Mesendoderm (in vitro differentiated cells): ENCODE results near the gene UBAC1.

Experiments used
- DNase-seq: peaks from one replicate; pipeline ENCODE4 v3.0.0; 2013
- H2AK5ac ChIP-seq: 2 replicates; pipeline ENCODE4 v1.6.1; 2013; ENCODE audit warnings: low read length, inconsistent platforms
- H2BK120ac ChIP-seq: 2 replicates; pipeline ENCODE4 v1.6.1; 2013; ENCODE audit warnings: low read depth, mild to moderate bottlenecking, low read length, moderate library complexity, mixed read lengths
- H2BK15ac ChIP-seq: replicated peaks from 2 replicates; pipeline ENCODE4 v1.6.1; 2013; ENCODE audit warnings: low read depth, mild to moderate bottlenecking, moderate library complexity
- H2BK5ac ChIP-seq: 2 replicates; pipeline ENCODE4 v1.6.1; 2013; ENCODE audit warnings: low read length, inconsistent platforms
- H3K18ac ChIP-seq: 2 replicates; pipeline ENCODE4 v1.6.1; 2013; ENCODE audit warnings: mild to moderate bottlenecking, low read length, mixed read lengths
- H3K23ac ChIP-seq: one replicate; pipeline ENCODE4 v1.6.1; 2013; ENCODE audit warnings: low read length
- H3K27ac ChIP-seq: 2 replicates; pipeline ENCODE4 v1.5.1; 2013; ENCODE audit warnings: low read depth, mild to moderate bottlenecking, inconsistent platforms, low read length, moderate library complexity
- H3K27me3 ChIP-seq: 2 replicates; pipeline ENCODE4 v1.6.1; 2013; ENCODE audit warnings: low read length, control low read depth, mild to moderate bottlenecking, inconsistent platforms; ENCODE audit not compliant: insufficient read depth, poor library complexity
- H3K36me3 ChIP-seq: 2 replicates; pipeline ENCODE4 v1.6.1; 2013; ENCODE audit warnings: low read length, inconsistent platforms; ENCODE audit not compliant: control insufficient read depth, insufficient read depth
- H3K4ac ChIP-seq: one replicate; pipeline ENCODE4 v1.6.1; 2013; ENCODE audit warnings: low read depth, mild to moderate bottlenecking, low read length, moderate library complexity
- H3K4me1 ChIP-seq: 2 replicates; pipeline ENCODE4 v1.6.1; 2013; ENCODE audit warnings: low read depth, low read length, inconsistent platforms; ENCODE audit not compliant: control insufficient read depth
- H3K4me2 ChIP-seq: 2 replicates; pipeline ENCODE4 v1.6.1; 2013; ENCODE audit warnings: low read length
- H3K4me3 ChIP-seq: 2 replicates; pipeline ENCODE4 v1.5.1; 2013; ENCODE audit warnings: mild to moderate bottlenecking, low read length
- H3K56ac ChIP-seq: one replicate; pipeline ENCODE4 v1.6.1; 2013; ENCODE audit warnings: low read length
- H3K79me1 ChIP-seq: 2 replicates; pipeline ENCODE4 v1.6.1; 2013; ENCODE audit warnings: low read length, inconsistent platforms
- H3K79me2 ChIP-seq: 2 replicates; pipeline ENCODE4 v1.6.1; 2013; ENCODE audit warnings: mild to moderate bottlenecking, low read length; ENCODE audit not compliant: control insufficient read depth, insufficient read depth
- H3K9ac ChIP-seq: 2 replicates; pipeline ENCODE4 v1.6.1; 2013; ENCODE audit warnings: low read length, inconsistent platforms
- H4K5ac ChIP-seq: one replicate; pipeline ENCODE4 v1.6.1; 2013; ENCODE audit warnings: low read length
- H4K8ac ChIP-seq: one replicate; pipeline ENCODE4 v1.6.1; 2013; ENCODE audit warnings: low read depth, mild to moderate bottlenecking, control low read depth, low read length, moderate library complexity
- WGBS: extraction: QIAGEN DNeasy Blood & Tissue Kit; methylation state at CpG from one replicate; pipeline ENCODE4 v1.1.7; 2013; ENCODE audit warnings: low lambda C conversion rate, missing lambda C conversion rate; ENCODE audit not compliant: insufficient coverage; ENCODE audit errors: extremely low coverage; 5-methylcytosine and 5-hydroxymethylcytosine counted together

The UBAC1 gene

DNA sequence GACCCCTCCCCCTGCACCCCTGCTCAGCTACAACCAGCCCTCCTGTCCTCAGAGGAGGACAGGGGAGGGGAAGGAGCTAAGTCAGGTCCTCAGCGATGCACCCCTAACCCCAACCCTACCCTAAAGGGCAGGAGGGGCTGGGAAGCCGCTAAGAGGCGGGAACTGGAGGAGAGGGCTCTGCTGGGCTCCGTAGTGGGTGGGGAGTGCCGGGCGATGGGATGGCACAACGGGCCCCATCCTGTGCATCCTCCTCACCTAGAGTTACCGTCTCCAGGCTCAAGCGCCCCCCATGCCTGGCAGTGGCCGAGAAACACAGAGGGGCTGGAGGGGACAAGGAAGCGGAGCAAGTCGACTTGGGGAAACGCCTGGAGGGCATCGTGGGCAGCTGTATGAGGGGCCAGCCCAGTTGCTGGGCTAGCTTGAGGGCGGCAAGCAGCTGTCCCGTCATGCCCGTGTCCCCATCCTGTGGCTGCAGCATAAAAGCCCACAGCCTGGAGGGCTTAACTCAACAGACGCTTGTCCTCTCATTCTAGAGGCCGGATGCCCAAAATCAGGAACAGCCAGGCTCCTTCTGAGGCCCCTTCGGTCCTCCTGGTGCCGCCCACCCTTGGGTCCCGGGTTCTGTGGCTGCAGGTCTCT lies 23.0 kb upstream of the UBAC1 start:
- Histone ChIP-seq H3K4me3 (no peak overlapping the region), H4K8ac (no peak overlapping the region), H3K27ac (no peak overlapping the region), H3K4ac (no peak overlapping the region), H3K27me3 (no peaks in the 10 kb centered on the region), H2BK15ac (no peak overlapping the region), H3K79me2 (no peaks in the 10 kb centered on the region), H2BK5ac (no peak overlapping the region), H2BK120ac (no peak overlapping the region), H3K4me1 (no peaks in the 10 kb centered on the region), H3K56ac (no peak overlapping the region), H3K4me2 (no peak overlapping the region), H3K23ac (no peak overlapping the region), H3K9ac (no peak overlapping the region), H3K36me3 (no peaks in the 10 kb centered on the region), H3K79me1 (no peaks in the 10 kb centered on the region), H3K18ac (no peak overlapping the region), H2AK5ac (no peak overlapping the region), H4K5ac (no peak overlapping the region)
- no peak for DNase-seq
- WGBS = no CpG with 5 or more reads among the region's 22 CpGs

DNA sequence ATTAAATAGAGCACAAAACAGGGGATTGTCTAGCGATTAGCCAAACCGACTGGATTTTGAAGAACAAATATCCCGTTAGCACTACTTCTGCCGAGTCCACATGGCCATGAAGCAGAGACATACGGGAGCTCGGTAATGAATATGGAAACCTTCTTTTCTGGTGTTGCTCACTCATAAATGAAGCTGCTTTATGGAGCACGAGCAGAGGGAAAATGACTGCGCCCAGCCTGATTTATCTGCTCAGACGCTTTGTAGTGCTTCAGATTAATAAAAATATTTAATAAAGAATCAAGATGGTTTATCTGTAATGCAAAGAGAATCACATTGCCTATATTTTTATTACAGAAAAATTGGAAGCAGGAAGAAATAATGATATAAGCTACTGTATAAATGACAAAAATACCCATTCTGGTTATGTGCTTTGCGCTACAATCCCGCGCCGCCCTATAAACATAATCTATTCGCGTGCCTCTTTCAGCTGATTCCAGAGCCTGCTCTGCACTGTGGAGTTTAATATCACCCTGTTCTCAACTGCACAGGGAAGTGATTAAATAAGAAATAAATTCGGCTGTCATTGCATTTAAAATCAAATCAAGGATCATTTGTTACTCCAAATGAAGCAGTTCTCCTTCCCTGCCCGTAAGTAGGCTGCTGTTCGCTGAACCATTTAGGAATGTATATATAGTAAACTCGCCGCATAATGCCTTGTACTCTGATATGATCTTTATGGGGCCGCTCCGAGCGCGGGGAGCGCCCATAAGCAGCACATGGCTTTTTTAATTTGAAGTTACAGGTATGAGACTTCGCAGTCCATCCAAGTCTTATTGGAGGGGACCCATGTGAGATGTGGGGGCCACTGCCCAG lies 22.3 kb upstream of the UBAC1 start:
- H3K79me2 ChIP-seq = no peaks in the 10 kb centered on the region
- no peak overlapping the region for H2AK5ac ChIP-seq
- H3K79me1 ChIP-seq = no peaks in the 10 kb centered on the region
- no peak overlapping the region for H2BK120ac ChIP-seq
- no peak overlapping the region for H4K8ac ChIP-seq
- H4K5ac ChIP-seq = no peak overlapping the region
- H3K36me3 ChIP-seq = no peaks in the 10 kb centered on the region
- H2BK15ac ChIP-seq = no peak overlapping the region
- H3K9ac ChIP-seq = no peak overlapping the region
- no peak overlapping the region for H3K23ac ChIP-seq
- H3K4me2 ChIP-seq = no peak overlapping the region
- no peak overlapping the region for H3K18ac ChIP-seq
- H3K27ac ChIP-seq = no peak overlapping the region
- DNase-seq = no peak
- H3K56ac ChIP-seq = no peak overlapping the region
- H3K27me3 ChIP-seq = no peaks in the 10 kb centered on the region
- no peak overlapping the region for H2BK5ac ChIP-seq
- H3K4me3 ChIP-seq = no peak overlapping the region
- H3K4ac ChIP-seq = no peak overlapping the region
- no CpG with 5 or more reads among the region's 26 CpGs for WGBS
- no peaks in the 10 kb centered on the region for H3K4me1 ChIP-seq

DNA sequence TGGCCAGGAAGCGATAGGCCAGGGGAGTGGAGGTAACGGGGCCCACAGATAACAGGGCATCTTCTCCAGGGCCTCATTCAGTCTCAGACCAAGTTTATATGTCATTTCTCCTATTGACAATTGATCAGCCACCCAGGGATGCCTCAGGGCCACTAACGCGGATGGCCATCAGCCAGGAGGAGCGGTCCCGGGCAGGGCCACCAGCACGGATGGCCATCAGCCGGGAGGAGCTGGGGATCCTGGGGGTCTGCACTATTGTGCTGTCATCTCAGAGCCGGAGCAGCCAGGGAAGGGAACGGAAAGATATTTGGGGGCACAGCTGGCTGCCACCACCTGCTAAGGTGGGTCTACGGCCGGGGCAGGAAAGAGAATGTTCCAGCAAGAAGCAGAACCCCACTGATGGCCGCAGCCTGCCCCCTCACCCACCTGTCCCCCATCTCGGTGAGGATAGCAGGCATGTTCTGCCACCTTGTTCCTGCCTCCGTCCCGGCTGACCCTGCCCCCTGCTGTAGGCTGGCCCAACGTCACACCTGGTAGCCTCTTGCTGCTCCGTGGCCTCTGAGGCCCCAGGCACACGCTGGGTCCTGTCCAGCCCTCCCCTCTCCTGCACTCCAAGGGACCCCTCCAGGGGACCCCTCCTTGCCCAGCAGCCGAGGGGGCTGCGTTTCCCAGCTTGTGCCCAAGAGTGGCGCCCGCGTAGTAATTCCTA lies 21.5 kb upstream of the UBAC1 start:
- Histone ChIP-seq H3K79me2 (no peaks in the 10 kb centered on the region), H4K5ac (no peak overlapping the region), H3K4me2 (no peak overlapping the region), H2BK15ac (no peak overlapping the region), H4K8ac (no peak overlapping the region), H3K79me1 (no peaks in the 10 kb centered on the region), H3K56ac (no peak overlapping the region), H2AK5ac (no peak overlapping the region), H3K18ac (no peak overlapping the region), H3K4ac (no peak overlapping the region), H2BK5ac (no peak overlapping the region), H3K4me1 (no peaks in the 10 kb centered on the region), H2BK120ac (no peak overlapping the region), H3K36me3 (no peaks in the 10 kb centered on the region), H3K9ac (no peak overlapping the region), H3K27me3 (no peaks in the 10 kb centered on the region), H3K23ac (no peak overlapping the region), H3K4me3 (no peak overlapping the region), H3K27ac (no peak overlapping the region)
- DNase-seq = no peak
- WGBS = no CpG with 5 or more reads among the region's 24 CpGs

DNA sequence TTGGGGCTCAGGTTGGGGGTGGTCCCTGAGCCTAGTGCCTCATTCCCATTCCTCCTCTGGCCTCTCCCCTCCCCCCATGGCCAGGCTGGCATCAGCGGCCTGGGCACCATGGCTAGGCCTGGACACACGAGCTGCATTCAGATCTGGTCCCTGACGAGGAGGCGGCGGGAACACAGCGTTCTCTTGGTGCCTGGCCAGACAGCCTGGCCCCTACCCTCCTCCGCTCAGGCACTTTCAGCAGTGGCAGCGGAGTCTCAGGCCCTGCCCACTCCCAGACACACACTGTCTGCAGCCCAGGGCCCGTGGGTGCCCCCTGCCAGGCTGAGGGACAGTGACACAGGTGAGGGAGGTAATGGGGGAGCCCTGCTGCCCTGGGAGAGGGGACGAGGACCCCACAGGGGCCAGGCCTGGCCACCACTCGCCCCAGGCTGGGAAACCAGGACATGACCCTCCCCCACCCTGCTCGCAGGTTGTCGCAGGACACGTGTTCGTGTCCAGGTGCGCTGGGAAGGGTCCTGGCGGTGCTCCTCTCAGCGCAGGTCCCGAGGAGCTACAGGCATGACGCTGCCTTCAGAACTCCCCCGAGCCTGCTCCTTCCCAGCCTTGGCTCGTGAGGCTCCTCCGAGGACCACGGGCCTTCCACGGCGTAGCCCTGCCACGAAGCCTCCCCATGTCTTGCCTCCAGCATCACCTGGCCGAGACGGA lies 19.9 kb upstream of the UBAC1 start:
- WGBS = no CpG with 5 or more reads among the region's 29 CpGs
- no peaks in the 10 kb centered on the region for H3K79me1 ChIP-seq

DNA sequence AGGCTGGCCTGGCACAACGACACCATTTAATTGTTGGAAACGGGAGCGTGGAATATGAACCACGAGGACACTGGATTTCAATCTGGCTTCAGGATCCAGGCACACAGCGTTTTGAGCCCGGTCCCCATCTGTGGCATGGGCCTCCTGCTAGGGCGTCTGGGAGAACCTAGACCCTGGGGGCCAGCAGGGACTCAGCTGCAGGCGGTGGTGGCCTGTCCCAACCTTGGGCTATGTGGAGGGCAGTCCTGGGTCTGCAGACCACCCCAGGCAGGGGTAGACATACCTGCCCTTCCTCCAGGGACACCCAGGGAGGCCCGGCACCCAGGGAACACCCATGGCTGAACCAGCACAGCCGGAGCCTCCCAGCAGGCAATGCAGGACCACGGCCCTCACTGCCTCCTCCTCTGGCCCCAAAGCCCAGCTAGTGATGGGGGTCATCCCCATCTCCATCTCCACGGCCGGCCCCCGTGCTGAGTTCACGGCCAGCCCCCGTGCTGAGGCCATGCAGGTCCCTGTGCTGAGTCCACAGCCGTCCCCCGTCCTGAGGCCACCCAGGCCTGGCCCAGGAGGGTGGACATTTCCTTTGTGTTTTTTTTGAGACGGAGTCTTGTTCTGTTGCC lies 18.5 kb upstream of the UBAC1 start:
- Histone ChIP-seq H3K4me2 (no peak overlapping the region), H2BK5ac (no peak overlapping the region), H3K9ac (no peak overlapping the region), H3K27me3 (no peaks in the 10 kb centered on the region), H3K4me1 (no peaks in the 10 kb centered on the region), H2BK120ac (no peak overlapping the region), H3K36me3 (no peaks in the 10 kb centered on the region), H2BK15ac (no peak overlapping the region), H3K23ac (no peak overlapping the region), H3K4me3 (no peak overlapping the region), H3K56ac (no peak overlapping the region), H4K8ac (no peak overlapping the region), H2AK5ac (no peak overlapping the region), H3K79me2 (no peaks in the 10 kb centered on the region), H3K4ac (no peak overlapping the region), H3K18ac (no peak overlapping the region), H3K79me1 (no peaks in the 10 kb centered on the region), H3K27ac (no peak overlapping the region), H4K5ac (no peak overlapping the region)
- DNase-seq = no peak
- WGBS = no CpG with 5 or more reads among the region's 19 CpGs

More for the DNA sequence above, 19.9 kb upstream of the UBAC1 start:
- Histone ChIP-seq H3K23ac (no peak overlapping the region), H2BK15ac (no peak overlapping the region), H2BK5ac (no peak overlapping the region), H2BK120ac (no peak overlapping the region), H3K9ac (no peak overlapping the region), H3K18ac (no peak overlapping the region), H3K36me3 (no peaks in the 10 kb centered on the region), H3K4me2 (no peak overlapping the region), H3K27ac (no peak overlapping the region), H3K4me1 (no peaks in the 10 kb centered on the region), H2AK5ac (no peak overlapping the region), H4K8ac (no peak overlapping the region), H3K56ac (no peak overlapping the region), H3K4me3 (no peak overlapping the region), H3K79me2 (no peaks in the 10 kb centered on the region), H4K5ac (no peak overlapping the region), H3K4ac (no peak overlapping the region), H3K27me3 (no peaks in the 10 kb centered on the region)
- DNase-seq = no peak
